ENCODE data around the gene ESYT1.
"Not testable (repeated sequence)": the region's sequence is repeated elsewhere in the genome, so short reads cannot be mapped to it uniquely, and the experiment has no call there.

Gene ESYT1

GRCh38 chr12:56104109-56104814 is 23.8 kb upstream of the ESYT1 start, which contains the start of gene PA2G4:
PA2G4 (plus strand) TSS chr12:56104559; CDS start chr12:56104738, 179 bp downstream.
- H3K27me3 ChIP-seq (ENCODE audit: insufficient read depth, low read length), result no peaks in the 10 kb centered on the region
- H3K36me3 ChIP-seq (ENCODE audit: insufficient read depth, low read length), result peaks cover 62% of the 10 kb centered on the region
- under 1% methylated on average over 60 of the region's 60 CpGs for WGBS

DNA sequence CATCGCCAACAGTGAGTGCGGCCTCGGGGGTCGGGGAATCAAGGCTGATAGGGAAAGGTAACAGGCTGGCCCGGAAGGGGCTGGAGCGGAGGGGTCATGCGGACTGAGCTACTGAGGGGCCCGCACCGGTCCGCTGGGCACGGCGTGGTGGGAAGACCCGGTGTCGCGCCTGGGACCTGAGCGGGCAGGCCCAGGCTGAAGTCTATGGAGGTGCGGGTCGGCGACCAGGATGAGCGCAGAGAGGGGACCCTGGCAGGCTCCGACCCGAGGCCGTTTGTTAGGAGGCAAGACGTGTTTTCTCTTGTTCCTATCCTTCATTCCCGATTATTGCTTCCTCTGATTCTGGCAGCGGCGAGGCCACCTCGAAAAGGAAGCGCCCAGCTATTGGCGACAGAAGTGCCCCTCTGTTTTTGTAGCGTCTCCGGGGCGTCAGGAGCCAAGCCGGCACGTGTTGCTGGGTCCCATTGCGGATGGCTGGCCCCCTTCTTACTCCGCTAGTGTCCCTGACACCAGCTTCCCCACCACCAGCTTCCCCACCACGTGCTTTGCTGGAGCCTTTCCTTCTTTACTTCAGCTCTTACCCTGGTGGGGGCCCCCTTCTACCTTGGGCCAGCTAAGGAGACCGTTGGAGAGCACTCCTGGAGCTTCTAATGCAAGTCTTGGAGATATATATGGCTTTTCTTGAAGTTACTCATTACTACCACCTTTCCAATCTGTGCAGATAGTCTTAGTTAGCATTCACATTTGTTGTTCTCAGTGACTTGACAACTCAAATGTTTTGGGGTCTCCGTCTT is 23.1 kb upstream of the ESYT1 start:
- Histone ChIP-seq H3K36me3 (ENCODE audit: insufficient read depth, low read length) (peaks cover 62% of the 10 kb centered on the region), H3K27me3 (ENCODE audit: insufficient read depth, low read length) (no peaks in the 10 kb centered on the region), H3K4me1 (ENCODE audit: insufficient read depth, low read length) (peaks cover 4% of the 10 kb centered on the region; the same call in 1 of the 2 replicates), H3K27ac (ENCODE audit: low read depth, low read length) (peak overlapping the region; percentile 87), H3K9ac (ENCODE audit: low read depth, low read length) (peak overlapping the region; percentile 97), H3K4me3 (ENCODE audit: low read length) (peak overlapping the region; percentile 96), H3K9me3 (ENCODE audit: insufficient read depth, low read depth, low read length) (no peaks in the 10 kb centered on the region)
- WGBS, result 1% methylated on average over 40 of the region's 40 CpGs

More at GRCh38 chr12:56104109-56104814, 23.8 kb upstream of the ESYT1 start, which contains the start of gene PA2G4:
- Histone ChIP-seq H3K9me3 (ENCODE audit: insufficient read depth, low read depth, low read length) (no peaks in the 10 kb centered on the region), H3K27ac (ENCODE audit: low read depth, low read length) (peak within 1 kb of the TSS; percentile 87), H3K4me3 (ENCODE audit: low read length) (peak within 1 kb of the TSS; percentile 96), H3K4me1 (ENCODE audit: insufficient read depth, low read length) (peaks cover 4% of the 10 kb centered on the region; the same call in 1 of the 2 replicates), H3K9ac (ENCODE audit: low read depth, low read length) (peak within 1 kb of the TSS; percentile 97)

DNA sequence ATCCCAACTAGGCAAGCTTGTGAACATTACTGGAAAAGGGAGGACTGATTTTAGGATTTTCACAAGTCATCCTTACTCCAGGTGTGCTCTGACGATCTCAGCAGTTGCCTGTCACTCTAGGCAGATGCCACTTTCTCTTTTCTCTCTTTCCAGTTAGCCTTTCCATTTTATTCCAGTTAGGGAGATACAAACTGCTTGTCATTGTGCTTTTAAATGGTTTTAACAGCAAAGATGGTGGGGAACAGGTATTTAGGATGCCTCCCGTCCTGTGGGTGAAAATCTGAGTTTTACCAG is 22.5 kb upstream of the ESYT1 start:
- whole genome bisulfite sequencing, result 47% methylated on average over 2 of the region's 2 CpGs
- Histone ChIP-seq H3K36me3 (ENCODE audit: insufficient read depth, low read length) (peaks cover 65% of the 10 kb centered on the region), H3K4me1 (ENCODE audit: insufficient read depth, low read length) (peaks cover 4% of the 10 kb centered on the region; the same call in 1 of the 2 replicates), H3K9ac (ENCODE audit: low read depth, low read length) (peak overlapping the region; percentile 97), H3K9me3 (ENCODE audit: insufficient read depth, low read depth, low read length) (no peaks in the 10 kb centered on the region), H3K27ac (ENCODE audit: low read depth, low read length) (no peak overlapping the region), H3K4me3 (ENCODE audit: low read length) (peak overlapping the region; percentile 96), H3K27me3 (ENCODE audit: insufficient read depth, low read length) (no peaks in the 10 kb centered on the region)

DNA sequence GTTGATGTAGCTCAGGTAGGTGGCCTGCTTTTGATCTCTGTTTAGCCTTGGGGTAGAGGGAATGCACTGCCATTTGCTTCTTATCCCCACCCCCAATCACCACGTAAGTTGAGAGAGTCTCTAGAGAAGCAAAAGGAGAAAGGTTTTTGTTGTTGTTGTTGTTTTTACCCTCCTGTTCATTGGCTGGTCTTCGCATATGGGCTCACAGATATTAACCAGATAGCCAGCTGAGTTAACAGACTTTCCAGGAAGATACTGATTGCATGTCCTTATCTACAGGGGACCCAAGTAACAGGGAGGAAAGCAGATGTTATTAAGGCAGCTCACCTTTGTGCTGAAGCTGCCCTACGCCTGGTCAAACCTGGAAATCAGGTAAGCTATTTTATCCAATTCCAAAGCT is 20.8 kb upstream of the ESYT1 start:
- Histone ChIP-seq H3K27me3 (ENCODE audit: insufficient read depth, low read length) (no peaks in the 10 kb centered on the region), H3K9ac (ENCODE audit: low read depth, low read length) (no peak overlapping the region), H3K9me3 (ENCODE audit: insufficient read depth, low read depth, low read length) (no peaks in the 10 kb centered on the region), H3K4me1 (ENCODE audit: insufficient read depth, low read length) (peaks cover 4% of the 10 kb centered on the region; the same call in 1 of the 2 replicates), H3K4me3 (ENCODE audit: low read length) (no peak overlapping the region), H3K27ac (ENCODE audit: low read depth, low read length) (no peak overlapping the region), H3K36me3 (ENCODE audit: insufficient read depth, low read length) (peaks cover 65% of the 10 kb centered on the region)
- 87% methylated on average over 3 of the region's 3 CpGs for WGBS

GRCh38 chr12:56110571-56110970 is 17.5 kb upstream of the ESYT1 start:
- 97% methylated on average over 5 of the region's 5 CpGs for WGBS
- H3K27ac ChIP-seq (ENCODE audit: low read depth, low read length), result no peak overlapping the region
- H3K4me1 ChIP-seq (ENCODE audit: insufficient read depth, low read length), result peaks cover 4% of the 10 kb centered on the region; the same call in 1 of the 2 replicates
- H3K4me3 ChIP-seq (ENCODE audit: low read length), result no peak overlapping the region
- H3K27me3 ChIP-seq (ENCODE audit: insufficient read depth, low read length), result no peaks in the 10 kb centered on the region
- H3K36me3 ChIP-seq (ENCODE audit: insufficient read depth, low read length), result peaks cover 83% of the 10 kb centered on the region
- no peaks in the 10 kb centered on the region for H3K9me3 ChIP-seq (ENCODE audit: insufficient read depth, low read depth, low read length)
- no peak overlapping the region for H3K9ac ChIP-seq (ENCODE audit: low read depth, low read length)

GRCh38 chr12:56114084-56114483 is 14.0 kb upstream of the ESYT1 start:
- no peak overlapping the region for H3K27ac ChIP-seq (ENCODE audit: low read depth, low read length)
- 100% methylated on average over 1 of the region's 1 CpG for WGBS
- H3K36me3 ChIP-seq (ENCODE audit: insufficient read depth, low read length), result peaks cover 62% of the 10 kb centered on the region
- H3K4me3 ChIP-seq (ENCODE audit: low read length), result no peak overlapping the region
- H3K4me1 ChIP-seq (ENCODE audit: insufficient read depth, low read length), result peaks cover 5% of the 10 kb centered on the region
- H3K9me3 ChIP-seq (ENCODE audit: insufficient read depth, low read depth, low read length), result no peaks in the 10 kb centered on the region
- H3K27me3 ChIP-seq (ENCODE audit: insufficient read depth, low read length), result no peaks in the 10 kb centered on the region
- H3K9ac ChIP-seq (ENCODE audit: low read depth, low read length), result no peak overlapping the region

- WGBS, result 46% methylated on average over 10 of the region's 10 CpGs
- Histone ChIP-seq H3K9ac (ENCODE audit: low read depth, low read length) (peak overlapping the region; percentile 98), H3K4me3 (ENCODE audit: low read length) (peak overlapping the region; percentile 83), H3K27ac (ENCODE audit: low read depth, low read length) (peak overlapping the region; percentile 55), H3K27me3 (ENCODE audit: insufficient read depth, low read length) (no peaks in the 10 kb centered on the region), H3K9me3 (ENCODE audit: insufficient read depth, low read depth, low read length) (no peaks in the 10 kb centered on the region), H3K36me3 (ENCODE audit: insufficient read depth, low read length) (peaks cover 54% of the 10 kb centered on the region), H3K4me1 (ENCODE audit: insufficient read depth, low read length) (peaks cover 17% of the 10 kb centered on the region)
Measured at GRCh38 chr12:56115329-56115728, 12.7 kb upstream of the ESYT1 start.

DNA sequence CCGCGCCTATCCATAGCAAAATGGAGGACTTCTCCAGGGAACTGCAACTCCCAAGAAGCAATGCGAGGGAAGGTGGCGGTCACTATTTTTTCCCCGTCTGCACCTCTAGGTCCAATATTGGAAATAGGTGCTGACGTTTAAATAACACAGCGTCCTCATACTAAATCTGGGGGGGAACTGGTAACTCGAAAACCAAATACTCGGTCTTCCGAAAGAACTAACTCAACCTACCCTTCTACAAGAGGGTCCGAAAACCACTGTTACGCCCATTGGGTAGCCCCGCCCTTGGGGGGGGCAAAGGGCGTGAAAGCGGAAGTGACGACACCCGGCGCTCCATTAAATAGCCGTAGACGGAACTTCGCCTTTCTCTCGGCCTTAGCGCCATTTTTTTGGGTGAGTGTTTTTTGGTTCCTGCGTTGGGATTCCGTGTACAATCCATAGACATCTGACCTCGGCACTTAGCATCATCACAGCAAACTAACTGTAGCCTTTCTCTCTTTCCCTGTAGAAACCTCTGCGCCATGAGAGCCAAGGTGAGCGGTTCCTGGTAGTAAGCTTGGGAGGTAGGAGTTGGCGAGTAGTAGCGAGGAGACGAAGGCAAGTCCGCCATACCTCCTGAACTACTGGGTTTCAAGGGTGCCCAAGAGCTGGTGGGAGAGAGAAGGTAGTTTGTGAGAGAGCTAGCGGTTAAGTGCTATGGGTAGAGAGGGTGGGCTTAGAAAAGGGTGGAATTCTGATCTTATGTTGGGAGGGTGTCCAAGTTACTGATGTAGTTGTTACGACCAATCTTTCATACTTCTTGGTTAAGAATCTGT is 11.6 kb upstream of the ESYT1 start, which contains the start of gene RPL41:
Gene RPL41 (plus strand): TSS at position 367 of the 815 bp plus-strand sequence.
- peak within 1 kb of the TSS; percentile 98 for H3K9ac ChIP-seq (ENCODE audit: low read depth, low read length)
- WGBS, result under 1% methylated on average over 32 of the region's 34 CpGs
- peak within 1 kb of the TSS; percentile 83 for H3K4me3 ChIP-seq (ENCODE audit: low read length)
- H3K27ac ChIP-seq (ENCODE audit: low read depth, low read length), result peak within 1 kb of the TSS; percentile 85
- no peaks in the 10 kb centered on the region for H3K9me3 ChIP-seq (ENCODE audit: insufficient read depth, low read depth, low read length)
- H3K4me1 ChIP-seq (ENCODE audit: insufficient read depth, low read length), result peaks cover 17% of the 10 kb centered on the region
- H3K27me3 ChIP-seq (ENCODE audit: insufficient read depth, low read length), result no peaks in the 10 kb centered on the region
- H3K36me3 ChIP-seq (ENCODE audit: insufficient read depth, low read length), result peaks cover 53% of the 10 kb centered on the region

DNA sequence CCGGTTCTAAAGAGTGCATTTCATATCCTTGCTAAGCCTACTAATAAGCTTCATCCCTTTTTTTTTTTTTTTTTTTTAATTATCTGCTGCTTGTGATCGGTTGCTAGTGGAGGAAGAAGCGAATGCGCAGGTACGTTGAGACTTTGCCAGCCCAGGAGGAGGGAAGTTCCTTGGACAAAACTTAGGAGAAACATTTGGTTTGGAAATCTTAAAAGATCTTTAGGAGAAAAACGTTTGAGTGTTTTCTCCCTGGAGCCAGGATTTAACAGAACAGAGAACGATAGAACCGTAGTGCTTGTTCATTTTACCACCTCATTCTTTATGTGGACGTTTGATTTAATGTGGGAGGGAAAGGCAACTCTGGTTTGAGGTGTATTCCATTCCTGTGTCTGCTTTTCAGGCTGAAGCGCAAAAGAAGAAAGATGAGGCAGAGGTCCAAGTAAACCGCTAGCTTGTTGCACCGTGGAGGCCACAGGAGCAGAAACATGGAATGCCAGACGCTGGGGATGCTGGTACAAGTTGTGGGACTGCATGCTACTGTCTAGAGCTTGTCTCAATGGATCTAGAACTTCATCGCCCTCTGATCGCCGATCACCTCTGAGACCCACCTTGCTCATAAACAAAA is 10.9 kb upstream of the ESYT1 start:
- peak overlapping the region; percentile 83 for H3K4me3 ChIP-seq (ENCODE audit: low read length)
- peak overlapping the region; percentile 85 for H3K27ac ChIP-seq (ENCODE audit: low read depth, low read length)
- H3K4me1 ChIP-seq (ENCODE audit: insufficient read depth, low read length), result peaks cover 17% of the 10 kb centered on the region
- not testable (repeated sequence) for H3K9me3 ChIP-seq (ENCODE audit: insufficient read depth, low read depth, low read length); H3K27me3 ChIP-seq (ENCODE audit: insufficient read depth, low read length)
- peak overlapping the region; percentile 98 for H3K9ac ChIP-seq (ENCODE audit: low read depth, low read length)
- H3K36me3 ChIP-seq (ENCODE audit: insufficient read depth, low read length), result peaks cover 50% of the 10 kb centered on the region
- under 1% methylated on average over 9 of the region's 16 CpGs for WGBS

DNA sequence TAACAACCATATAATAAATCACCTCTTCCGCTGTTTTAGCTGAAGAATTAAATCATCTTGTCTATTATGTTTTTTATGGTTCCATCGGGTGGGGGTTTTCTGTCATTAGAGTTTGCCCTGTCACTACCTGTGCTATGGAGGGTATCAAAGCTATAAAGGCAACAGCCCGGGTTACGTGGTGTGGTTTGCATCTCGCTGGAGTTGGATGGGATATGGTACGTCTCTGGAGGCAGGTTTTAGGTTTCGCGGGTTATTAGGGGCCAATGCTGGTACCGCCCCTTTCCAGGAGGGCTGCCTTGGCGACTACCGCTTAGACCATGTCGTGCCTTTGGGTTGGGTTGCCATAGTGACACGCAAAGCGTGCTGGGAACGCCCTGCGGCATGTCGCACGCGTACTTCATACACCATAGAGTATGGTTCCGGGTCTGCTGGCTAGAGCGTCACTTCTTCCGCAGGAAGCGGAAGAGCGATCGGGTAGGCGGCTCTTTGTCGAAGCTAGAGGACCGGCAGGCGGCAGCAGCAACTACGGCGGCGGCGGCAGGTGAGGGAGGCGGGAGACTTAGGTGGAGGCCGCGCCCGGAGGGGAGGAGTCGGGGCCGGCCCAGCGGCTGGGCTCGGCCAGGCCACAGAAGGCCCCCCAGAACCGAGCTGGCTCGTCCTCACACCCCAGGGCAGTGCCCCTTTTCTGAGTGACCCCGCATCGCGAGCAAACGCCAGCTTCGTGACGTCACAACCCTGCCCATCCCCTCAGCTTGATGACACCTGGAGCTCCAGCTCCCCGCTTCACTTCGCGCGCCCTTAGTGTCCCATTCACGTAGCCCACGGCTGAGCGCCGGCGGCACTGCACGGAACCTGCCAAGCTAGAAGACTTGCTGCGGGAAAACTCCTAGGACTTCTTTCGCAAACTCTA is 10.0 kb upstream of the ESYT1 start, which contains the start of gene ZC3H10:
Gene ZC3H10 (plus strand): TSS at position 489 of the 910 bp plus-strand sequence. CDS start 2,297 bp downstream, outside the sequence.
- H3K4me1 ChIP-seq (ENCODE audit: insufficient read depth, low read length), result peaks cover 17% of the 10 kb centered on the region
- peak within 1 kb of the TSS; percentile 85 for H3K27ac ChIP-seq (ENCODE audit: low read depth, low read length)
- H3K36me3 ChIP-seq (ENCODE audit: insufficient read depth, low read length), result peaks cover 42% of the 10 kb centered on the region
- no peaks in the 10 kb centered on the region for H3K27me3 ChIP-seq (ENCODE audit: insufficient read depth, low read length)
- peak within 1 kb of the TSS; percentile 83 for H3K4me3 ChIP-seq (ENCODE audit: low read length)
- H3K9ac ChIP-seq (ENCODE audit: low read depth, low read length), result peak within 1 kb of the TSS; percentile 98
- WGBS, result under 1% methylated on average over 60 of the region's 61 CpGs
- H3K9me3 ChIP-seq (ENCODE audit: insufficient read depth, low read depth, low read length), result no peaks in the 10 kb centered on the region
